PFSK-1 (cell line): ENCODE results near the gene GSTK1.

ENCODE experiments used
- FOXP2 ChIP-seq: optimal IDR thresholded peaks from 2 replicates; pipeline ENCODE3; 2011; ENCODE audit warnings: borderline replicate concordance, control low read depth, inconsistent platforms; ENCODE audit not compliant: insufficient read depth; ENCODE audit errors: extremely low read length, extremely low read depth
- POLR2AphosphoS5 ChIP-seq: IDR thresholded peaks from 2 replicates; pipeline ENCODE4 v1.6.1; 2012; ENCODE audit warnings: low read depth, mild to moderate bottlenecking, control low read depth, low read length, moderate library complexity
- SIN3A ChIP-seq: IDR thresholded peaks from 2 replicates; pipeline ENCODE4 v1.6.1; 2012; ENCODE audit warnings: mild to moderate bottlenecking, low read length, moderate library complexity, borderline replicate concordance; ENCODE audit not compliant: insufficient read depth
- TAF1 ChIP-seq: IDR thresholded peaks from 2 replicates; pipeline ENCODE4 v1.6.1; 2012; ENCODE audit warnings: low read length, control low read depth, borderline replicate concordance; ENCODE audit not compliant: insufficient read depth
- TF ChIP-seq, protein P1 (sequence below), 2 experiments: IDR thresholded peaks; 2 replicates each; pipeline versions ENCODE4 v1.6.1 to v1.8.0; 2011 to 2012; ENCODE audit warnings: low read depth in 2 of 2, low read length in 2 of 2, control low read depth in 1 of 2, inconsistent platforms in 1 of 2, mild to moderate bottlenecking in 1 of 2, moderate library complexity in 1 of 2; ENCODE audit not compliant: insufficient read depth in 1 of 2

GSTK1 gene

DNA sequence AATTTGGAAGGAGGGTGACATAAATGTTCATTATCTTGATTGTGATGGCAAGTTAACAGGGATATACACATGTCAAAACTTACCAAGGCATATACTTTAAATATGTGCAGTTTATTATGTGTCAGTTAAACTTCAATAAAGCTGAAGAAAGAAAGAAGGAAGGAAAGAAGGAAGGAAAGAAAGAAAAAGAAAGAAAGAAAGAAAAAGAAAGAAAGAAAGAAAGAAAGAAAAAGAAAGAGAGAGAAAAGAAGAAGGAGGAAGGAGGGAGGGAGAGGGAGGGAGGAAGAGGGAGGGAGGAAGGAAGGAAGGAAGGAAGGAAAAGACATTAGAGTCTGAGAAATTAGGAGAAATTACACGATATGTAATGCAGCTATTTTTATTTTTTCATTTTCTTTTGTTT, 15.9 kb upstream of the GSTK1 start:
- TF ChIP-seq TAF1 (no peak), FOXP2 (no peak), SIN3A (no peak), POLR2AphosphoS5 (no peak)
- TF ChIP-seq, protein P1, sequence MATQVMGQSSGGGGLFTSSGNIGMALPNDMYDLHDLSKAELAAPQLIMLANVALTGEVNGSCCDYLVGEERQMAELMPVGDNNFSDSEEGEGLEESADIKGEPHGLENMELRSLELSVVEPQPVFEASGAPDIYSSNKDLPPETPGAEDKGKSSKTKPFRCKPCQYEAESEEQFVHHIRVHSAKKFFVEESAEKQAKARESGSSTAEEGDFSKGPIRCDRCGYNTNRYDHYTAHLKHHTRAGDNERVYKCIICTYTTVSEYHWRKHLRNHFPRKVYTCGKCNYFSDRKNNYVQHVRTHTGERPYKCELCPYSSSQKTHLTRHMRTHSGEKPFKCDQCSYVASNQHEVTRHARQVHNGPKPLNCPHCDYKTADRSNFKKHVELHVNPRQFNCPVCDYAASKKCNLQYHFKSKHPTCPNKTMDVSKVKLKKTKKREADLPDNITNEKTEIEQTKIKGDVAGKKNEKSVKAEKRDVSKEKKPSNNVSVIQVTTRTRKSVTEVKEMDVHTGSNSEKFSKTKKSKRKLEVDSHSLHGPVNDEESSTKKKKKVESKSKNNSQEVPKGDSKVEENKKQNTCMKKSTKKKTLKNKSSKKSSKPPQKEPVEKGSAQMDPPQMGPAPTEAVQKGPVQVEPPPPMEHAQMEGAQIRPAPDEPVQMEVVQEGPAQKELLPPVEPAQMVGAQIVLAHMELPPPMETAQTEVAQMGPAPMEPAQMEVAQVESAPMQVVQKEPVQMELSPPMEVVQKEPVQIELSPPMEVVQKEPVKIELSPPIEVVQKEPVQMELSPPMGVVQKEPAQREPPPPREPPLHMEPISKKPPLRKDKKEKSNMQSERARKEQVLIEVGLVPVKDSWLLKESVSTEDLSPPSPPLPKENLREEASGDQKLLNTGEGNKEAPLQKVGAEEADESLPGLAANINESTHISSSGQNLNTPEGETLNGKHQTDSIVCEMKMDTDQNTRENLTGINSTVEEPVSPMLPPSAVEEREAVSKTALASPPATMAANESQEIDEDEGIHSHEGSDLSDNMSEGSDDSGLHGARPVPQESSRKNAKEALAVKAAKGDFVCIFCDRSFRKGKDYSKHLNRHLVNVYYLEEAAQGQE (IDR thresholded peaks at IDR 0.05; ENCODE audit: insufficient read depth in 1 of 2, low read depth in 2 of 2, low read length in 2 of 2): no peak

DNA sequence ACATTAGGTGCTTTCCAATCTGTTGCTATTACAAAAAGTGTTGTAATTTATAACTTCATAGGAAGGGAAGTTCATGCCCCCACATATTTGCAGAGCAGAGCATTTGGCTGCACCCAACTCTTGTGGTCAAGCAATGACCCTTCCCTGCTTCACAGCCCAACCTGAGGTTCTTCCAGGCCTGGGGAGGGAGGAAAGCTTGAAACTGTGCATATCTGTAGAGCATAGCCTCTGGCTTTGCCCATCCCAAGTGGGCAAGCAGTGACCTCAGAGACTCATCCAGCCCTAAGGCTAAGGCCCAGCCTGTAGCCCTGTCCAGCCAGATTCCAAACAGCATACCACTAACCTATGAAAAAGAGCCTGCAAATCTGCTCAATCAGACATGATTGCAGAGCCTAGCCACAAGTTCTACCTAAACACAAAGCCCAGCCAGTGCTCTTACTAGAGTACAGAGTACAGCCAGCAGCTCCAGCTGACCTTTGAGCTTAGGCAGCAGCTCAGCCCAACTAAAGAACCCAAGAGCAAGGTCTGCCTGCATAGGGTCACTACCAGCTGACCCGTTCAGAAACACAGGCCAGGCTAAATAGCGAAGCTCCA, 14.4 kb upstream of the GSTK1 start:
- TF ChIP-seq TAF1 (no peak), SIN3A (no peak), POLR2AphosphoS5 (no peak), FOXP2 (no peak)
- TF ChIP-seq, protein P1 (IDR thresholded peaks at IDR 0.05; ENCODE audit: insufficient read depth in 1 of 2, low read depth in 2 of 2, low read length in 2 of 2): no peak

DNA sequence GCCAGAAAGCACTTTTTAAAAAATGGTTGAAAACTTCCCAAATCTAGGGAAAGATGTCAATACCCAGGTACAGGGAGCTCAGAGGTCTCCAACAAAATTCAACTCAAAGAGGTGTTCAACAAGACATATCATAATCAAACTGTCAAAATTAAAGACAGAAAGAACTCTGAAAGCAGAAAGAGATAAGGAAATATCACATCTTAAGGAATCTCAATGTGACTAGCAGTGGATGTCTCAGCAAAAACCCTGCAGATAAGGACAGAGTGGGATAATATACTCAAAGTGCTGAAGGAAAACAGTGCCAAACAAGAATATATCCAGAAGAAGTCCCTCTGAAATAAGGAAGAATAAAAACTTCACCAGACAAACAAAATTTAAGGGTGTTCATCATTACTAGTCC, 13.0 kb upstream of the GSTK1 start:
- TF ChIP-seq FOXP2: no peak
- no peak for TF ChIP-seq TAF1

DNA sequence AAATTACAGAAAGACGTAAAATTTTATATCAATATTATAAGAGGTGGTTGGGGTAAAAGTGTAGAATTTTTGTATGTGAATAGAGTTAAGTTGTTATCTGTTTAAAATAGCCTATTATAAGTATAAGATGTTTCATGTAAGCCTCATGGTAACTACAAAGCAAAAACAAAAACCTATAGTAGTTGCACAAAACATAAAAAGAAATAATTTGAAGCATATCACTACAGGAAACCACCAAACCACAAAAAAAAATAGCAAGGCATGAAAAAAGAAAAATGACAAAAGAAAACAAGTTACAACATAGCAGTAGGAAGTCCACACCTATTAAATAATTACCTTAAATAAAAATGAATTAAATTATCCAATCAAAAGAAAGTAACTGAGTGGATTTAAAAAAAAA, 12.4 kb upstream of the GSTK1 start:
- no peak for TF ChIP-seq SIN3A
- TF ChIP-seq POLR2AphosphoS5: no peak
- no peak for TF ChIP-seq TAF1
- TF ChIP-seq, protein P1 (IDR thresholded peaks at IDR 0.05; ENCODE audit: insufficient read depth in 1 of 2, low read depth in 2 of 2, low read length in 2 of 2): no peak
- no peak for TF ChIP-seq FOXP2

DNA sequence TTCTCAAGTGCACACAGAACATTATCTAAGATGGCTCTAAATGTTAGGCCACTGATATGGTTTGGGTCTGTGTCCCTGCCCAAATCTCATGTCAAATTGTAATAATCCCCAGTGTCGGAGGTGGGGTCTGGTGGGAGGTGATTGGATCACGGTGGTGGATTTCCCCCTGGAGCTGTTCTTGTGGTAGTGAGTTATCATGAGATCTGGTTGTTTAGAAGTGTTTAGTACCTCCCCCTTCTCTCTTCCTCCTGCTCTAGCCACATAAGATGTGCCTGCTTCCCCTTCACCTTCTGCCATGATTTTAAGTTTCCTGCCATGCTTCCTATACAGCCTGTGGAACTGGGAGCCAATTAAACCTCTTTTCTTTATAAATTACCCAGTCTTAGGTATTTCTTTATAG, 11.2 kb upstream of the GSTK1 start:
- TF ChIP-seq, protein P1 (IDR thresholded peaks at IDR 0.05; ENCODE audit: insufficient read depth in 1 of 2, low read depth in 2 of 2, low read length in 2 of 2): no peak
- TF ChIP-seq TAF1 (no peak), POLR2AphosphoS5 (no peak), SIN3A (no peak), FOXP2 (no peak)
